Keratinocyte (primary cell): ENCODE results near the gene EIF2B2. TPM values are rescaled to one million over a fixed set of nuclear protein-coding genes. Genes with fewer than 3 reads are reported as not detected.

Experiments used
- DNase-seq: peaks from one replicate; pipeline ENCODE4 v3.0.0-alpha.2; 2011; ENCODE audit warnings: low read depth, missing footprints, low spot score
- FAIRE-seq: peaks from 2 replicates; lab custom pipeline; 2011; peaks lifted over from hg19 to GRCh38; lab: Jason Lieb, UNC
- H2AFZ ChIP-seq: 2 replicates; pipeline ENCODE4 v1.6.0; 2012; ENCODE audit warnings: low read length, control low read depth, inconsistent platforms; ENCODE audit not compliant: control insufficient read depth
- H3K27ac ChIP-seq: 2 replicates; pipeline ENCODE4 v1.5.1; 2011; ENCODE audit warnings: low read length; ENCODE audit not compliant: control insufficient read depth, insufficient read depth
- H3K27me3 ChIP-seq: 3 replicates; pipeline ENCODE4 v1.6.0; 2011; ENCODE audit warnings: low read length; ENCODE audit not compliant: control insufficient read depth, insufficient read depth; ENCODE audit errors: extremely low read depth
- H3K36me3 ChIP-seq, 2 experiments: 2 replicates in 1 of 2; 3 replicates in 1 of 2; pipeline ENCODE4 v1.5.1; 2011; ENCODE audit warnings: low read length in 2 of 2, mild to moderate bottlenecking in 1 of 2; ENCODE audit not compliant: control insufficient read depth in 2 of 2, insufficient read depth in 2 of 2; ENCODE audit errors: extremely low read depth in 1 of 2
- H3K4me1 ChIP-seq: 3 replicates; pipeline ENCODE4 v1.5.1; 2011; ENCODE audit warnings: low read length; ENCODE audit not compliant: control insufficient read depth, insufficient read depth; ENCODE audit errors: extremely low read depth
- H3K4me2 ChIP-seq: 3 replicates; pipeline ENCODE4 v1.6.0; 2011; ENCODE audit warnings: low read depth, low read length; ENCODE audit not compliant: control insufficient read depth, insufficient read depth; ENCODE audit errors: extremely low read depth
- H3K4me3 ChIP-seq, 3 experiments: fragments of 200-600 bp in 1 of 3; sonication (generic) in 1 of 3; 2 replicates in 2 of 3; 3 replicates in 1 of 3; pipeline ENCODE4 v1.5.1; 2011 to 2016; ENCODE audit warnings: low read length in 3 of 3, mild to moderate bottlenecking in 3 of 3, control low read depth in 2 of 3, inconsistent platforms in 1 of 3, low read depth in 1 of 3, mixed read lengths in 1 of 3, mixed run types in 1 of 3, moderate library complexity in 1 of 3; ENCODE audit not compliant: control insufficient read depth in 2 of 3, insufficient read depth in 2 of 3; ENCODE audit errors: extremely low read depth in 1 of 3
- H3K79me2 ChIP-seq: 2 replicates; pipeline ENCODE4 v1.6.0; 2012; ENCODE audit warnings: low read length; ENCODE audit not compliant: control insufficient read depth, insufficient read depth
- H3K9ac ChIP-seq: 3 replicates; pipeline ENCODE4 v1.6.0; 2011; ENCODE audit warnings: low read length; ENCODE audit not compliant: control insufficient read depth, insufficient read depth; ENCODE audit errors: extremely low read depth
- H3K9me1 ChIP-seq: 3 replicates; pipeline ENCODE4 v1.6.0; 2011; ENCODE audit warnings: low read length; ENCODE audit not compliant: control insufficient read depth, insufficient read depth; ENCODE audit errors: extremely low read depth
- H3K9me3 ChIP-seq: 2 replicates; pipeline ENCODE4 v1.5.1; 2012; ENCODE audit warnings: low read depth, low read length; ENCODE audit not compliant: control insufficient read depth
- H4K20me1 ChIP-seq: 3 replicates; pipeline ENCODE4 v1.6.0; 2011; ENCODE audit warnings: low read length; ENCODE audit not compliant: control insufficient read depth, insufficient read depth; ENCODE audit errors: extremely low read depth
- EZH2 ChIP-seq: IDR thresholded peaks from one replicate; pipeline ENCODE4 v1.6.1; 2012; ENCODE audit warnings: inconsistent platforms, mild to moderate bottlenecking, low read length, moderate library complexity
- dilution Hi-C: fragments of 300-500 bp; cut with MboI; formaldehyde crosslinking; loops from one replicate; pipeline ENCODE4 v1.7.0; 2020; ENCODE audit warnings: low sequenced_read_pairs; ENCODE audit not compliant: extremely low pct_ligation_motif_present
- polyA plus RNA-seq, 5 experiments: library from polyadenylated mRNA; depleted of rRNA in 3 of 5; stranded (reverse) in 3 of 5; stranded (forward) in 1 of 5; unstranded in 1 of 5; fragments of >200 nt; gene quantifications; 1 replicate in 1 of 5; 2 replicates in 3 of 5; 3 replicates in 1 of 5; pipeline versions ENCODE4 v1.2.1 to v1.2.3, GENCODE V29; 2011 to 2012; ENCODE audit warnings: missing spikeins in 2 of 5, low read depth in 1 of 5, low replicate concordance in 1 of 5
- TF ChIP-seq, protein P1 (sequence below), 3 experiments: IDR thresholded peaks in 1 of 3; conservative IDR thresholded peaks in 1 of 3; optimal IDR thresholded peaks in 1 of 3; 2 replicates in 2 of 3; 3 replicates in 1 of 3; pipeline versions ENCODE3 to v1.5.1; 2011; ENCODE audit warnings: low read length in 3 of 3, mild to moderate bottlenecking in 3 of 3, moderate library complexity in 2 of 3, control low read depth in 1 of 3, inconsistent platforms in 1 of 3; ENCODE audit not compliant: insufficient read depth in 2 of 3; ENCODE audit errors: extremely low read depth in 1 of 3

EIF2B2 gene
- polyA plus RNA-seq, 1 donor (not counting 4 experiments of a cell fraction or from before 2014, with no cell fraction given): 113 TPM

DNA sequence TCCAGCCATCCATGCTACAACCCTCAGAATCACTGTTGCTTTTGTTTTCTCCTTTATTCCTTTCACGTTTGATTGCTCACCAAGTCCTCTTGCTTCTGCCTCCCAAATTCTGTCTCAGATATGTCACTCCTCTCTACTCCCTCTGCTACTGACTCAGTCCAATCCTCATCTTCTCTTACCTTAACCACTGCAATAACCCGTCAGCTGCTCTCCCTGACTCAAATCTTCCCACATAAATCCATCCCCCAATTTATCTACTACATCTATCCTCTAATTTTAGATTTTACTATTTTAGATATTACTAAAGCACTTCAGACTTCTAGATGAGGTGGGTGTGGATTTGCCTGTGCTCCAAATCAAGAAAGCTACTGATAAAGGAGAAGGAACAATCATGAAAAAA is 23.2 kb downstream of the EIF2B2 start:
- Histone ChIP-seq H3K79me2 (no peaks in the 10 kb centered on the region), H3K4me2 (no peak overlapping the region), H2AFZ (no peak overlapping the region), H3K9ac (no peak overlapping the region), H3K36me3 (peaks cover 12 to 16% of the 10 kb centered on the region in 2 experiments), H3K27me3 (no peaks in the 10 kb centered on the region), H4K20me1 (no peaks in the 10 kb centered on the region), H3K4me3 (no peak overlapping the region), H3K9me1 (no peaks in the 10 kb centered on the region), H3K27ac (no peak overlapping the region), H3K9me3 (no peaks in the 10 kb centered on the region), H3K4me1 (no peaks in the 10 kb centered on the region)
- dilution Hi-C loops: no loop called here
- TF ChIP-seq, protein P1, sequence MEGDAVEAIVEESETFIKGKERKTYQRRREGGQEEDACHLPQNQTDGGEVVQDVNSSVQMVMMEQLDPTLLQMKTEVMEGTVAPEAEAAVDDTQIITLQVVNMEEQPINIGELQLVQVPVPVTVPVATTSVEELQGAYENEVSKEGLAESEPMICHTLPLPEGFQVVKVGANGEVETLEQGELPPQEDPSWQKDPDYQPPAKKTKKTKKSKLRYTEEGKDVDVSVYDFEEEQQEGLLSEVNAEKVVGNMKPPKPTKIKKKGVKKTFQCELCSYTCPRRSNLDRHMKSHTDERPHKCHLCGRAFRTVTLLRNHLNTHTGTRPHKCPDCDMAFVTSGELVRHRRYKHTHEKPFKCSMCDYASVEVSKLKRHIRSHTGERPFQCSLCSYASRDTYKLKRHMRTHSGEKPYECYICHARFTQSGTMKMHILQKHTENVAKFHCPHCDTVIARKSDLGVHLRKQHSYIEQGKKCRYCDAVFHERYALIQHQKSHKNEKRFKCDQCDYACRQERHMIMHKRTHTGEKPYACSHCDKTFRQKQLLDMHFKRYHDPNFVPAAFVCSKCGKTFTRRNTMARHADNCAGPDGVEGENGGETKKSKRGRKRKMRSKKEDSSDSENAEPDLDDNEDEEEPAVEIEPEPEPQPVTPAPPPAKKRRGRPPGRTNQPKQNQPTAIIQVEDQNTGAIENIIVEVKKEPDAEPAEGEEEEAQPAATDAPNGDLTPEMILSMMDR (optimal IDR thresholded peaks at IDR 0.05 in 1 of 3, IDR thresholded peaks at IDR 0.05 in 1 of 3, conservative IDR thresholded peaks at IDR 0.05 in 1 of 3; ENCODE audit: extremely low read depth in 1 of 3, insufficient read depth in 2 of 3, low read length in 3 of 3): no peak
- no peak for TF ChIP-seq EZH2
- no peak for DNase-seq
- FAIRE-seq: no peak

DNA sequence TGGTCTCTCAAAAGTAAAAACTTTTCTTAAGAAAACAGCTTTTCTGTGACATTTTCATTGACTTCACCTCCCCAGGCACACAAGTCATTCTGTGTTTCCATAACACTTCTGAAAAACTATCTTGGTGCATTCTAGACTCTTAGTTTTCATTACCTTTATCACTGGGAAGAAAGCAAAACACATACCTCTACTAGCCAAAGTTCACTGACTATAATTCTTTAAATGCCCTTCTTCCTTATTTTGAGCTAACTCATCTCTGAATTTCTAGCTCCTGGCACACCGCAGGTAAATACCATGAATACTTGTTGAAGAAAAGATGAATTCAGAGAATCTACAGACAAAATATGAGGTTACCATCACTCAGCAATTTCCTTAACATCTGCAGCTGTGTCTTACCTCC is 27.4 kb downstream of the EIF2B2 start:
- H3K27me3 ChIP-seq: no peaks in the 10 kb centered on the region
- H3K9ac ChIP-seq: no peak overlapping the region
- H3K36me3 ChIP-seq: peaks cover 10 to 24% of the 10 kb centered on the region in 2 experiments
- DNase-seq (no peak), FAIRE-seq (no peak)
- H3K9me1 ChIP-seq: no peaks in the 10 kb centered on the region
- dilution Hi-C loops: no loop called here
- H3K4me1 ChIP-seq: no peaks in the 10 kb centered on the region
- no peak overlapping the region for H3K4me3 ChIP-seq
- H3K4me2 ChIP-seq: no peak overlapping the region
- no peak overlapping the region for H2AFZ ChIP-seq
- H3K79me2 ChIP-seq: no peaks in the 10 kb centered on the region
- no peaks in the 10 kb centered on the region for H3K9me3 ChIP-seq
- H3K27ac ChIP-seq: no peak overlapping the region
- TF ChIP-seq, protein P1 (optimal IDR thresholded peaks at IDR 0.05 in 1 of 3, IDR thresholded peaks at IDR 0.05 in 1 of 3, conservative IDR thresholded peaks at IDR 0.05 in 1 of 3; ENCODE audit: extremely low read depth in 1 of 3, insufficient read depth in 2 of 3, low read length in 3 of 3): no peak
- TF ChIP-seq EZH2: no peak
- no peaks in the 10 kb centered on the region for H4K20me1 ChIP-seq
